DND-41 (cell line): ENCODE results near the gene CLEC4D.

Experiments used
- EZH2 ChIP-seq: IDR thresholded peaks from 3 replicates; pipeline ENCODE4 v1.6.1; 2012; ENCODE audit warnings: borderline replicate concordance, low read depth, mild to moderate bottlenecking, moderate library complexity, low read length, inconsistent platforms; ENCODE audit not compliant: severe bottlenecking
- TF ChIP-seq, protein P1 (sequence below): IDR thresholded peaks from 2 replicates; pipeline ENCODE4 v1.5.1; 2012; ENCODE audit warnings: borderline replicate concordance, low read length, moderate library complexity, mild to moderate bottlenecking; ENCODE audit not compliant: poor library complexity, severe bottlenecking; ENCODE audit errors: extremely low read depth

DNA sequence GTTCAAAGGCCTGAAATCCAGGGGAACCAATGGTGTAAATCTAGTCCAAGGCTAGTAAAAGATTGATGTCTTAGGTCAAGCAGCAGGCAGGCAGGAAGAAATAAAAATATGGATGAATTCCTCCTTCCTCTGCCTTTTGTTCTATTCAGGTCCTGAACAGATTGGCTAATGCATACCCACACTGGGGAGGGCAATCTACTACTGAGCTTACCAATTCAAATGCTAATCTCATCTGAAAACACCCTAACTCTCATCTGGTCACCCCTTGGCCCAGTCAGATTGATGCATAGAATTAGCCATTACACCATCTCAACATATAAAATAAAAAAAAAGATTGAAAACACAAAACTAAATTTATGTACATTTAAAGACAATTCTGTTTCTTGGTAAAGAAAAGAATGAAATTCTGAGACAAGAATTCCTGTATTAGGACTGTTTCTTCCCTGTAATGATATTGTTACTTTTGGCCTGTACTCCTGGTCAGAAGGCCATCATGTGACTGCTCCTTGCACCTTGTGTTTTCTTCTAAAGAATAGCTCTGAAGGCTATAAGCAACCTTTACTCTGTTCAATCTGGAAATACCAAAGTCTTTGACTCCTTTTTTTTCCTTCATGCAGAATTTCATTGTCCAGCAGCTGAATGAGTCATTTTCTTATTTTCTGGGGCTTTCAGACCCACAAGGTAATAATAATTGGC lies 37.6 kb upstream of the CLEC4D start:
- no peak for TF ChIP-seq EZH2
- TF ChIP-seq, protein P1, sequence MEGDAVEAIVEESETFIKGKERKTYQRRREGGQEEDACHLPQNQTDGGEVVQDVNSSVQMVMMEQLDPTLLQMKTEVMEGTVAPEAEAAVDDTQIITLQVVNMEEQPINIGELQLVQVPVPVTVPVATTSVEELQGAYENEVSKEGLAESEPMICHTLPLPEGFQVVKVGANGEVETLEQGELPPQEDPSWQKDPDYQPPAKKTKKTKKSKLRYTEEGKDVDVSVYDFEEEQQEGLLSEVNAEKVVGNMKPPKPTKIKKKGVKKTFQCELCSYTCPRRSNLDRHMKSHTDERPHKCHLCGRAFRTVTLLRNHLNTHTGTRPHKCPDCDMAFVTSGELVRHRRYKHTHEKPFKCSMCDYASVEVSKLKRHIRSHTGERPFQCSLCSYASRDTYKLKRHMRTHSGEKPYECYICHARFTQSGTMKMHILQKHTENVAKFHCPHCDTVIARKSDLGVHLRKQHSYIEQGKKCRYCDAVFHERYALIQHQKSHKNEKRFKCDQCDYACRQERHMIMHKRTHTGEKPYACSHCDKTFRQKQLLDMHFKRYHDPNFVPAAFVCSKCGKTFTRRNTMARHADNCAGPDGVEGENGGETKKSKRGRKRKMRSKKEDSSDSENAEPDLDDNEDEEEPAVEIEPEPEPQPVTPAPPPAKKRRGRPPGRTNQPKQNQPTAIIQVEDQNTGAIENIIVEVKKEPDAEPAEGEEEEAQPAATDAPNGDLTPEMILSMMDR: no peak
